SK-N-MC (cell line): ENCODE results near the gene C2orf42.

Experiments
- DNase-seq: peaks from one replicate; pipeline ENCODE4 v3.0.0-alpha.2; 2011; ENCODE audit warnings: low read depth, low spot score
- H3K27ac ChIP-seq: fragments of 200-600 bp; sonication (generic); 2 replicates; pipeline ENCODE4 v1.5.1; 2016; ENCODE audit warnings: mixed run types
- H3K36me3 ChIP-seq: fragments of 200-600 bp; sonication (generic); 2 replicates; pipeline ENCODE4 v1.6.1; 2017; ENCODE audit warnings: antibody characterized with exemption, low read length, mixed read lengths; ENCODE audit not compliant: insufficient read depth
- H3K4me3 ChIP-seq: fragments of 200-600 bp; sonication (generic); 2 replicates; pipeline ENCODE4 v1.5.1; 2016
- H3K9ac ChIP-seq: fragments of 200-600 bp; sonication (generic); 2 replicates; pipeline ENCODE4 v1.8.0; 2017; ENCODE audit warnings: mixed run types, mixed read lengths; ENCODE audit not compliant: insufficient read length
- H3K9me3 ChIP-seq: fragments of 200-600 bp; sonication (generic); 2 replicates; pipeline ENCODE4 v1.6.1; 2017; ENCODE audit warnings: low read depth, mild to moderate bottlenecking, antibody characterized with exemption, low read length, moderate library complexity, mixed read lengths
- POLR2AphosphoS5 ChIP-seq: IDR thresholded peaks from 2 replicates; pipeline ENCODE4 v1.6.1; 2012; ENCODE audit warnings: mild to moderate bottlenecking, low read depth, low read length, borderline replicate concordance

C2orf42 gene

GRCh38 chr2:70101174-70101573 lies 89.6 kb downstream of the C2orf42 start:
- H3K9ac ChIP-seq = no peak overlapping the region
- H3K27ac ChIP-seq = no peak overlapping the region
- H3K9me3 ChIP-seq = no peaks in the 10 kb centered on the region
- H3K36me3 ChIP-seq = no peaks in the 10 kb centered on the region
- H3K4me3 ChIP-seq = no peak overlapping the region
- no peak for TF ChIP-seq POLR2AphosphoS5
- no peak for DNase-seq
